ENCODE measurements around the gene ABCC9. TPM values are rescaled to one million over a fixed set of nuclear protein-coding genes. Genes with fewer than 3 reads are reported as not detected.

Gene ABCC9
- total RNA-seq, 1 donor from 2014 or later, result 0.02 TPM

GRCh38 chr12:21849878-21850277 lies 91.3 kb downstream of the ABCC9 start:
- Mint-ChIP-seq H3K36me3 (ENCODE audit: low read depth) (no peaks in the 10 kb centered on the region), H3K4me1 (ENCODE audit: low read depth) (no peaks in the 10 kb centered on the region), H3K27ac (no peak overlapping the region), H3K4me3 (ENCODE audit: low read depth) (no peak overlapping the region), H3K9me3 (no peaks in the 10 kb centered on the region), H3K27me3 (ENCODE audit: low read depth) (no peaks in the 10 kb centered on the region)
- DNase-seq (ENCODE audit: low spot score), result no peak
- intact Hi-C loops (cut with micrococcal nuclease), result no loop called here

- DNase-seq (ENCODE audit: low spot score), result no peak
- H3K36me3 Mint-ChIP-seq (ENCODE audit: low read depth), result no peaks in the 10 kb centered on the region
- H3K4me1 Mint-ChIP-seq (ENCODE audit: low read depth), result no peaks in the 10 kb centered on the region
- H3K27ac Mint-ChIP-seq, result no peak overlapping the region
- H3K27me3 Mint-ChIP-seq (ENCODE audit: low read depth), result no peaks in the 10 kb centered on the region
- intact Hi-C loops (cut with micrococcal nuclease), result no loop called here
- no peak overlapping the region for H3K4me3 Mint-ChIP-seq (ENCODE audit: low read depth)
- H3K9me3 Mint-ChIP-seq, result no peaks in the 10 kb centered on the region
Measured at GRCh38 chr12:21848192-21848591, 93.0 kb downstream of the ABCC9 start.

GRCh38 chr12:21843795-21844194 lies 97.4 kb downstream of the ABCC9 start:
- Mint-ChIP-seq H3K27ac (no peak overlapping the region), H3K36me3 (ENCODE audit: low read depth) (no peaks in the 10 kb centered on the region), H3K4me3 (ENCODE audit: low read depth) (no peak overlapping the region), H3K4me1 (ENCODE audit: low read depth) (no peaks in the 10 kb centered on the region), H3K27me3 (ENCODE audit: low read depth) (no peaks in the 10 kb centered on the region), H3K9me3 (no peaks in the 10 kb centered on the region)
- no peak for DNase-seq (ENCODE audit: low spot score)
- intact Hi-C loops (cut with micrococcal nuclease), result no loop called here

- intact Hi-C loops (cut with micrococcal nuclease), result no loop called here
- H3K9me3 Mint-ChIP-seq, result no peaks in the 10 kb centered on the region
- DNase-seq (ENCODE audit: low spot score), result no peak
- H3K27ac Mint-ChIP-seq, result no peak overlapping the region
- no peaks in the 10 kb centered on the region for H3K36me3 Mint-ChIP-seq (ENCODE audit: low read depth)
- H3K4me1 Mint-ChIP-seq (ENCODE audit: low read depth), result no peaks in the 10 kb centered on the region
- H3K27me3 Mint-ChIP-seq (ENCODE audit: low read depth), result no peaks in the 10 kb centered on the region
- H3K4me3 Mint-ChIP-seq (ENCODE audit: low read depth), result no peak overlapping the region
Measured at GRCh38 chr12:21839776-21840175, 101.5 kb downstream of the ABCC9 start.

- Mint-ChIP-seq H3K27ac (no peak overlapping the region), H3K27me3 (ENCODE audit: low read depth) (no peaks in the 10 kb centered on the region), H3K4me3 (ENCODE audit: low read depth) (no peak overlapping the region), H3K4me1 (ENCODE audit: low read depth) (no peaks in the 10 kb centered on the region), H3K36me3 (ENCODE audit: low read depth) (no peaks in the 10 kb centered on the region), H3K9me3 (no peaks in the 10 kb centered on the region)
- DNase-seq (ENCODE audit: low spot score), result no peak
- intact Hi-C loops (cut with micrococcal nuclease), result no loop called here
Measured at GRCh38 chr12:21837847-21838246, 103.4 kb downstream of the ABCC9 start.

GRCh38 chr12:21831791-21832344 lies 109.4 kb downstream of the ABCC9 start:
- intact Hi-C loops (cut with micrococcal nuclease), result no loop called here
- Mint-ChIP-seq H3K27me3 (ENCODE audit: low read depth) (no peaks in the 10 kb centered on the region), H3K4me1 (ENCODE audit: low read depth) (no peaks in the 10 kb centered on the region), H3K4me3 (ENCODE audit: low read depth) (no peak overlapping the region), H3K9me3 (no peaks in the 10 kb centered on the region), H3K36me3 (ENCODE audit: low read depth) (no peaks in the 10 kb centered on the region), H3K27ac (no peak overlapping the region)
- no peak for DNase-seq (ENCODE audit: low spot score)

- Mint-ChIP-seq H3K36me3 (ENCODE audit: low read depth) (no peaks in the 10 kb centered on the region), H3K27ac (no peak overlapping the region), H3K4me1 (ENCODE audit: low read depth) (no peaks in the 10 kb centered on the region), H3K27me3 (ENCODE audit: low read depth) (no peaks in the 10 kb centered on the region), H3K9me3 (no peaks in the 10 kb centered on the region), H3K4me3 (ENCODE audit: low read depth) (no peak overlapping the region)
- intact Hi-C loops (cut with micrococcal nuclease), result no loop called here
- no peak for DNase-seq (ENCODE audit: low spot score)
Measured at GRCh38 chr12:21828779-21829178, 112.4 kb downstream of the ABCC9 start.

GRCh38 chr12:21828136-21828775 lies 113.0 kb downstream of the ABCC9 start:
- intact Hi-C loops (cut with micrococcal nuclease), result no loop called here
- DNase-seq (ENCODE audit: low spot score), result no peak
- Mint-ChIP-seq H3K27ac (no peak overlapping the region), H3K4me3 (ENCODE audit: low read depth) (no peak overlapping the region), H3K36me3 (ENCODE audit: low read depth) (no peaks in the 10 kb centered on the region), H3K27me3 (ENCODE audit: low read depth) (no peaks in the 10 kb centered on the region), H3K4me1 (ENCODE audit: low read depth) (no peaks in the 10 kb centered on the region), H3K9me3 (no peaks in the 10 kb centered on the region)

GRCh38 chr12:21827083-21827482 lies 114.1 kb downstream of the ABCC9 start:
- H3K4me3 Mint-ChIP-seq (ENCODE audit: low read depth), result no peak overlapping the region
- H3K9me3 Mint-ChIP-seq, result no peaks in the 10 kb centered on the region
- H3K36me3 Mint-ChIP-seq (ENCODE audit: low read depth), result no peaks in the 10 kb centered on the region
- no peaks in the 10 kb centered on the region for H3K4me1 Mint-ChIP-seq (ENCODE audit: low read depth)
- H3K27ac Mint-ChIP-seq, result no peak overlapping the region
- H3K27me3 Mint-ChIP-seq (ENCODE audit: low read depth), result no peaks in the 10 kb centered on the region
- no peak for DNase-seq (ENCODE audit: low spot score)
- intact Hi-C loops (cut with micrococcal nuclease), result no loop called here

GRCh38 chr12:21826618-21826910 lies 114.7 kb downstream of the ABCC9 start:
- H3K27ac Mint-ChIP-seq, result no peak overlapping the region
- H3K4me1 Mint-ChIP-seq (ENCODE audit: low read depth), result no peaks in the 10 kb centered on the region
- no peaks in the 10 kb centered on the region for H3K27me3 Mint-ChIP-seq (ENCODE audit: low read depth)
- H3K4me3 Mint-ChIP-seq (ENCODE audit: low read depth), result no peak overlapping the region
- H3K36me3 Mint-ChIP-seq (ENCODE audit: low read depth), result no peaks in the 10 kb centered on the region
- H3K9me3 Mint-ChIP-seq, result no peaks in the 10 kb centered on the region
- intact Hi-C loops (cut with micrococcal nuclease), result no loop called here
- DNase-seq (ENCODE audit: low spot score), result no peak

- Mint-ChIP-seq H3K27ac (no peak overlapping the region), H3K36me3 (ENCODE audit: low read depth) (no peaks in the 10 kb centered on the region), H3K27me3 (ENCODE audit: low read depth) (no peaks in the 10 kb centered on the region), H3K4me3 (ENCODE audit: low read depth) (no peak overlapping the region), H3K4me1 (ENCODE audit: low read depth) (no peaks in the 10 kb centered on the region), H3K9me3 (no peaks in the 10 kb centered on the region)
- no peak for DNase-seq (ENCODE audit: low spot score)
- intact Hi-C loops (cut with micrococcal nuclease), result no loop called here
Measured at GRCh38 chr12:21825886-21826617, 115.2 kb downstream of the ABCC9 start.

- no peaks in the 10 kb centered on the region for H3K9me3 Mint-ChIP-seq
- no peaks in the 10 kb centered on the region for H3K27me3 Mint-ChIP-seq (ENCODE audit: low read depth)
- H3K4me1 Mint-ChIP-seq (ENCODE audit: low read depth), result no peaks in the 10 kb centered on the region
- no peak for DNase-seq (ENCODE audit: low spot score)
- intact Hi-C loops (cut with micrococcal nuclease), result no loop called here
- H3K4me3 Mint-ChIP-seq (ENCODE audit: low read depth), result no peak overlapping the region
- H3K36me3 Mint-ChIP-seq (ENCODE audit: low read depth), result no peaks in the 10 kb centered on the region
- H3K27ac Mint-ChIP-seq, result no peak overlapping the region
Measured at GRCh38 chr12:21823581-21823980, 117.6 kb downstream of the ABCC9 start.

- no peaks in the 10 kb centered on the region for H3K9me3 Mint-ChIP-seq
- intact Hi-C loops (cut with micrococcal nuclease), result no loop called here
- no peak overlapping the region for H3K4me3 Mint-ChIP-seq (ENCODE audit: low read depth)
- no peaks in the 10 kb centered on the region for H3K36me3 Mint-ChIP-seq (ENCODE audit: low read depth)
- DNase-seq (ENCODE audit: low spot score), result no peak
- H3K27me3 Mint-ChIP-seq (ENCODE audit: low read depth), result no peaks in the 10 kb centered on the region
- no peaks in the 10 kb centered on the region for H3K4me1 Mint-ChIP-seq (ENCODE audit: low read depth)
- H3K27ac Mint-ChIP-seq, result no peak overlapping the region
Measured at GRCh38 chr12:21819678-21820077, 121.5 kb downstream of the ABCC9 start.
